NCI-H2196 treated with DMSO at 0.1 percent for 48 hours (cell line): ENCODE measurements around the gene TOMM6.
A peak's percentile ranks its signal among the peaks of the same experiment; 100 is the strongest.
"Not testable (repeated sequence)": the region's sequence is repeated elsewhere in the genome, so short reads cannot be mapped to it uniquely, and the experiment has no call there.

Experiments
- DNase-seq: peaks from one replicate; lab custom pipeline; 2025; ENCODE audit not compliant: unreplicated experiment; lab: John Stamatoyannopoulos, UW

The TOMM6 gene

DNA sequence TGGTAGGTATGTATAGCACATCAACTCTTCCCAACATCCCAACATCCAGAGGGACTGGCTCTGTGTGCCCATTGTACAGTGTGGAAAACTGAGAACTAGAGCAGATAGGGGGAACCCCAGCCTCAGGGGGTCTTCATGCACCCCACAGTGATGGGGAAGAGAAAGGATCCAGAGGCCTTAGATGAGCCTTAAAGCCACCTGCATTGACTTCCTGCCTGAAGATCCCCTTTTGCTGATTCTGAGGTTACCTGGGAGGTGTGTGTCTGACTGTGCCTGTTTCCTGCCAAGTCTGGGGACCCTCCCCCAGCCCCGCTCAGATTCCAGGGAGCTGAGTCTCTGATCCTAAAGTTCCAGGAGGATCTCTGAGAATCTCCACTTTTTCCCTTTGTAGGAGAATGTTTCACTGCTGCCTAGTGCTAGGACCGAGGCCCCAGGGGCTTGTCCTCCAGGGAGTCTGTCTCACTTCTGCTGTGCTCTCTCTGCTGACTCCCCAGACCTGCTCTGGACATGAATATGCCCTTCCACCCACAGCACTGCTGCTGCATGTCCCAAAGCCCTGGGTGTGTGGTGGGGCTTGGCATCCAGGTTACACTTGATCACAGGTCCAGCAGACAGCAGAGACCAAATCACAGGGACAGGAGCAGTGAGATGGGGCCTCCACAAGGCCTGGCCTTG lies 27.5 kb upstream of the TOMM6 start:
- no peak for DNase-seq

DNA sequence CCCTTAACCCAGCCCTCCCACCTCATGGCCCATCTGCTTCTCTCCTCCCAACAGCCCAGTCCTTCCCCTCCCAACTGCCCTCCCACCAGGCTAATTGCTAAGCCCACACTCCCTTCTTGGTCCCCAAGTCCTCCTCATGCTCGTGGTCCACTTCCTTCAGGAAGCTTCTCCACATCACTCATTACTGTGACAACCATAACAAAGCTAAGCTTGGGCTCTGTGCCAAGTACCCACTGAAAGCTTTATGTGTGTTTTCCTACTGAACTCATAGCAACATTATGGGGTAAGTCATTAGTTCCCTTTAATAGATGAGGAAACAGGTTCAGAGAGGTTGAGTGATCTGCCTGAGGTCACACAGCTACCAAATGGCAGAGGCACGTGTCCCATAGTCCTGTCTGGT lies 24.0 kb upstream of the TOMM6 start:
- DNase-seq: no peak

DNA sequence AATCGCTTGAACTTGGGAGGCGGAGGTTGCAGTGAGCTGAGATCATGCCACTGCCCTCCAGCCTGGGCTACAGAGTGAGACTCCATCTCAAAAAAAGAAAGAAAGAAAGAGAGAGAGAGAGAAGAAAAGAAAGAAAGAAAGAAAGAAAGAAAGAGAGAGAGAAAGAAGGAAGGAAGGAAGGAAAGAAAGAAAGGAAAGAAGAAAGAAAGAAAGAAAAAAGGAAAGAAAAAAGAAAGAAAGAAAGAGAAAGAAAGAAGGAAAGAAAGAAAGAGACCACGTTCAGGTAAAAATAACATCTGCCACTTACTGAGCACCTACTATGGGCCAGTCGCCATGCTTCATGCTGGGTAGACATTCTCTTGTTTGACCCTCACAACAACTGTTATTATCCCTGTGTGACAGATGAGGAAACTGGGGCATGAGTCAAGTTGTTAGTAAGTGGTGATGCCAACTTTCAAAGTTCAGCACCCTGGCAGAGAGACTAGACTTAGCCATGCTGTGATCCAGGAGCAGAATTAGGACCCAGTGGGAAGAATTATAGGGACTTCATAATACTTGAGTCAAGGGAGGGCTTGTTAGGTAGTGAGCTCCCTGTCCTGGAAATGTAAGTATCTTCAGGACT lies 21.3 kb upstream of the TOMM6 start:
- DNase-seq: not testable (repeated sequence)

GRCh38 chr6:41767112-41767833 lies 20.2 kb upstream of the TOMM6 start:
- DNase-seq: no peak

DNA sequence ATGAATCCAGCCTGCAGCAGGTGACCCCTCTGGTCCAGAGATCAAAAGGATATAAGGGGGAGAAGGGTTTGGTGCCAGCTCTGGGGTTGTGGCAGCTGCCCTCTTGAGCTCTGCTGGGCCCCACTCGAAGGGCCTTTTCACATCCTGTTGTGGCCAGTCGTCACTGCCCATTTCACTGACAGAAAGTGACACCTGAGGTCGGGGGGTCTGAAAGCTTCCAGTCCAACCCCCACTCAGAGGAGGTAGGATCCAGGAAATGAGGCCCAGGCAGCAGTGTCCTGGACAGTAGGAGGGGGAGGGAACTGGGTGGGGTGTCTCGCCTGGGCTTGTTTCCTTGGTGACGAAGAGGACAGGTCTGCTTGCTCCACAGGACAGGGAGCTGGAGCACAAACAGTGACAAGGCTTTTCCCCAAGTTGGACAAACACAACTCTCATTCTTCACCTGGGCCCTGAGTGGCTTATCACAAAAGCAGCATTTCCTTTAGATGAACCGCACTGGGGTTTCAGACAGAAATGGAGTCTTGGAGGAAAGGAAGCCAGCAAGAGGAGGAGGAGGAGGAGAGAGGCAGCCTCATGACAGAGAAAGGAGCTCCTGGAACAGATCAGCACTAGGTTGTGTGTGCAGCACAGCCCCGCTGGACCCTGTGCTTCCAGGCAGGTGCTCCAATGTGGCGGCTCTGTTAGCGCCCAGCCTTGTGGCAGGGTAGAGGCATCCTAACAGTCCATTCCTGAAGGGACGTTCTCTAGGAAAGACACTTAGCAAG lies 18.8 kb upstream of the TOMM6 start:
- no peak for DNase-seq

DNA sequence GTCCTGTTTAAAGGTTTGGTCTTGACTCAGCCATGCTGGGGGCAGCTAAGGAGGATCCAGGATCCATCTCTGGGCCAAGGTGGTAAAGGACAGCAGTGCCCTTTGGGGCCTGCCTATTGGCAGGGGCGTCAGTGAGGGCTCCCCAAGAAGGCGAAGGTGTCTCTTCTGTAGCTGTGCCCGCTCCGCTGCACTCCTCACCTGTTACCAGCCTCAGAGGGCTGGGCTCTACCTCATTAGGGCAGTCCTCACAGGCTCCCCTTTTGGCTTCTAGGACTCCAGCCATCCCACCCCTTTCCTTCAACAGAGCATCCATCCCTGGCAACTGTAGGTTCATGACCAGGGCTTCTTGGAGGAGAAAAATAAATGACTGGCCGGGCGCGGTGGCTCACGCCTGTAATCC lies 18.1 kb upstream of the TOMM6 start:
- no peak for DNase-seq

DNA sequence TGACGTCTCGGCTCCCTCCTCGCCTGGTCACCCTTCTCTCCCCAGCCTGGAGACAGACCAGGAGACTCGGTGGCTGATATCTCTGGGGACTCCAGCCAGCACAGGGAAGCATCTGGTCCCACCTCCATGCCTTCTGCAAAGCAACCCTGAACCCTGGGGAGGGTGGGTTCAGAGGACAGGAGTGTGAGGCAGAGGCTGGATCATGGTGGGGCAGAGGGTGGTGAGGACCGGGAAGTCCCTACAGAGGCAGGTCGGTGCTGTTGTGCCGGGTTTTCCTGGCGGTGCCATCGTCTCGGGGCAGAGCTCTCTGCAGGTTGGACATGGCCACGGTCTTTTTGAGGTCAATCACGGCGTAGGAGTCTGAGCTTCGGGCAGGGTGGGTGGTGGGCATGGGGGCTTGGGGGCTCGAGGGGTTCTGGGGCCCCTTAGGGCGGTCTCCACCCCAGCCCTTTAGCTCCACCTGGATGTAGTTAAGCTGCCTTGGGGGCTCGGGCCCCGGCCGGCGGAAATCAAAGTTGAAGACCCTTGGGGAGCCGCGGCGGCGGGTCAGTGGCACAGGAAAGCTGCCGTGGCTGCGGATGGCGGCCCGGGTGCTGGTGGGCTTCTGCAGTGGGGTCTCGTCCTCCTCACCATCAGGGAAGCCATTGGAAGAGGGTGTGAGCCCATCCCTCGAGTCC lies 17.0 kb upstream of the TOMM6 start:
- no peak for DNase-seq

DNA sequence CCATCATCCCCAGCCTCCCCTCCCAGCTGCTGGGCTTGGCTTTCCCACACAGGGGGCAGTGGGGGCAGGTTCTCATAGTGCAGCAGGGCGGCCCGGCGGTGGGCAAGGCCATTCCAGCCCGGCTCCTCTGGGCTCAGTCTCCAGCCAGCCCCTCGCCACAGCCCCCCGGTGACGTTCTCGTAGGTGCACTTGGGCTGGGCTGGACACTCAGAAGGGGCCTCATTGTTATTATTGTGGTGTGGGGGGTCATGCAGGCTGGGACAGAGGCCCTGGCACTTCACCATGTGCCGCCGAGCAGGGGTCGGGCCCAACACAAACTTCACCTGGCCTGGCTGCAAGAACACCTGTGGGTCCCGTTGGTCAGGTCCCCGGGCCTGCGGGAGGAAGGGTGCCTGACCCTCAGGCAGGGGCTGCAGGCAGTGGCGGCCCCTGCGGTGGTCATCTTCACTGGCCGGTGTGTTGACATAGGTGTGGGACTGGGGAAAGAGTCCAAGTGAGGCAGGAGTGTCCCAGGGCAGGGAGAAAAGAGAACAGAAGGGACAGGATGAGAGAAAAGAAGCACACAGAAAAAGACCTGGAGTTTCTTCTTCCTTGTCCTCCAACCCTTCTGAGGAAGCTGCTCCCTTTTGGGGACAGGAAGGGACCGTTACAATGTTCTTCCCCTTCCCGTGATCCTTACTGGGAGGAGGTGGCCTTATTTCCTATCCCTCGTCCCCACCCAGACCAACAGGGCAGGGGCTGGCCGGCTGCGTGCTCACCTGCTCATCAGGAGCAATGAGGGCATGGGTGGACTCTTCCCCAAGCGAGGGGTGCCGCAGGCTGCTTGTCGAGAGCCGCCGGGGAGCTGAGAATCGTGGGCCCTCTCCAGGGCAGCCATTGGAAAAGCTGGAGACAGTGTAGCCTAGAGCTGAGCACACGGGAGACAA lies 16.2 kb upstream of the TOMM6 start:
- no peak for DNase-seq

- no peak for DNase-seq
Observed at GRCh38 chr6:41774841-41775240, 12.7 kb upstream of the TOMM6 start.

GRCh38 chr6:41775293-41775882 lies 12.1 kb upstream of the TOMM6 start:
- DNase-seq: no peak

GRCh38 chr6:41777551-41778285 lies 9.8 kb upstream of the TOMM6 start:
- no peak for DNase-seq

GRCh38 chr6:41778895-41779294 lies 8.6 kb upstream of the TOMM6 start:
- DNase-seq: no peak

GRCh38 chr6:41779336-41779735 lies 8.2 kb upstream of the TOMM6 start:
- DNase-seq: no peak

DNA sequence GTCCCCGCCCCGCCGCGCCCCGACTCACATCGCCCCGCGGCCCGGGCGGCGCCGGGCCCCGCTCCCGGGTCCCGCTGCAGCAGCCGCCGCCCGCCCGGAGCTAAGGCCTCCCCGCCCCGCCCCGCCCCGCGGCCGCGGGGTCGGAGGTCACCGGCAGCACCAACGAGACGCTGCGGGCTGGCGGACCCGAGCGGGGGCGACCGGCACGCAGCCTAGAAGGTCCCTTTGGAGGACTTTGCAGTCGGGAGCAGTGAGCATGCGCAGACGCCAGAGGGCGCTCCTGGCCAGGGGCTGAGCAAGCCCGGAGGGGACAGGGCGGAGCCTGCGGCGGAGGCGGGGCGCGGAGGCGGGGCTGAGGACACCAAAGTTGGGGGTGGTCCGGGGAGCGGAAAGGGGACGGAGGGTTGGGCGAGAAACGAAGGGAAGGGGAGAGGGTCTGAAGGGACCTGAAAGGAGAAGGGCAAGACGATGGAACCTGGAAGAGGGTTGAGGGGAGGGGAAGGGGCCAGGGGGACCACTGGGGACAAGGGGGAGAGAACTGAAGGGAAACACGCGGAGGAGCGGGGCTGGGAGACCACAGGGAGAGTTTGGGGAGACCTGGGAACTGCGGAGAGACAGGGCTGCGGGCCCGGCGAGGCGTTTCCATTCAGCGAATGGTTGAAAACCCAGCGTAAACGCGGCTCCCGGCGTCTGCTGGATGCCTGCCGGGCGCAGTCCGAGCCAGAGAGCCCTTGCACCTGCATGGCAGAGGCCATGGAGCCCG lies 7.5 kb upstream of the TOMM6 start, which contains the start of gene FRS3:
FRS3 (minus strand) TSS at position 113 of the 763 bp plus-strand sequence. CDS start 2,913 bp downstream, outside the sequence.
- DNase-seq: peak; percentile 77

- DNase-seq: peak; percentile 39
Observed at GRCh38 chr6:41780551-41781365, 6.7 kb upstream of the TOMM6 start, which contains the start of gene PRICKLE4. TSS of gene PRICKLE4 (plus strand) at chr6:41780782. CDS start at chr6:41783474, 2,692 bp downstream.

DNA sequence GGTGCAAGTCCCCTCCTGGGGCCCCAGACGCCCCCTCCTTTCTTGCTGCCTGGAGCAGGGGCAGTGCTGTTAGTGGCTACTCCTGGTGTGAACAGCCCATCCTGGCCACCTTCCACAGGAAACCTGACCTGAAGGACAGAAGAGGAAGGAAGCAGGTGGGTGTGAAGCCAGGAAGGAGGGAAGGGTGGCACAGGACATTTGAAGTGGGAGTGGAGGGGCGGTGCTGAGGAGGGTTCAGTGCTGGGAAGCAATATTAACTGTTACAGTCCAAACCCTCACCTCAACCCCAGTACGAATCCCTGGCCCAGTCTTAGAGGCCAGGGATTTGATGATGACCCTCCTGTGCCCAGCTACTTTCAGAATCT lies 6.1 kb upstream of the TOMM6 start:
- DNase-seq: peak; percentile 39
